ENCODE data around the gene TRIM2. TPM values are rescaled to one million over a fixed set of nuclear protein-coding genes. Genes with fewer than 3 reads are reported as not detected.

Gene TRIM2
- total RNA-seq, 1 experiment from 2014 or later = 41.4 TPM

DNA sequence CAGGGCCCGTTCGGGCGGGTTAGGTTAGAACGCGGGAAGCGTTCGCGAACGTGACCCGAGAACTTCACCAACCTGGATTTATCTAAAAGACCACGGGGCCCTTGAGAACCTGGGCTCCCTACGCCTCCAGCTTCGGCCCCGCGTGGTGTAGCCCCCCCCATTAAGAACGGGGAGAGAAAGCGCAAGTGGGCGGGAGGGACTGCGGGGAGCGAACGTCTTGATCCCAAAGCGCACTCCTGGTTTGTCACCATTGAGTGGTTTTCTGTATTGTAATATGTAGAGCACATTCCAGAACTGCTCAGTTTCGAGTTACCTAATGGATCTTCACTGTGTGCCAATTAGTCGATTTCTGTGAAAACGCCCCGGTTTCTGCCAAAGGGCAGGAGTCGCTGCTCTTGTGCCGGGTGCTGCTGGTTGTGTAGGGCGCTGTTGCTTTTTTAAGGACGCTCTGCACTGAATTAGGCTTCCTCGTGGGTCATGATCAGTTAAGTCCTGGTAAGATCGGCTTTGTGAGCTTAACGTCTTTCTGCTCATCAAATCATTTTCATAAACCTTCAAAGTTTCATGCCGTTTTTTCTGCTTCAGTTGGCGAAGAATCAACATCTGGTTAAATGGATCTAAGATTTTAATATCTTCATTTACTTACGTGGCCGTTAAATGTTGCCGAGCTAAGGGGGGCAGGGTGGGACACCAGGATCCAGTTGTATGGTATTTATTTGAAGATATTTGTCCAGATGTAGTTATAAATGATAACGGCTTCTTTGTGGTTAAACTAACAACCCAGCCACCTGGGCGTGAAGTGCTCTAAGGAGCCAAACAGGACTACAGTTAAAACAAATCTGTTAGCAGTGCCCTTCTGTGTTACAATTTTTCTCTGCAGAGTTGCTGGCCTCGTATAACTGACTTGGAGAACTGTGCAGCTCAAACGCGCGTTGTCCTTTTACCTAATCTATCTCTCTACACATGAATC, 141.1 kb downstream of the TRIM2 start:
- peak; percentile 21 for DNase-seq (ENCODE audit: low read depth, low spot score)
- ChIA-PET CTCF (interaction anchor here (0.8 to 2.2 kb wide), 4 partner anchors 202 to 303 kb away, joined by 3 to 7 read pairs (median 7); no protein-coding TSS in a partner anchor), RAD21 (ENCODE audit: low non-redundant PET in 1 of 2, low total read pairs in 2 of 2, uncharacterized antibody in 2 of 2, unreplicated experiment in 2 of 2) (no interaction called here), POLR2A (no interaction called here)
- H3K27me3 ChIP-seq (ENCODE audit: insufficient read depth, low read length) = no peaks in the 10 kb centered on the region
- H3K4me3 ChIP-seq (replicated peaks in 1 of 2; ENCODE audit: low read depth in 1 of 2, low read length in 2 of 2) = peak overlapping the region; percentile 67 to 78
- ATAC-seq = peak; percentile 37
- peaks cover 56% of the 10 kb centered on the region for H3K79me2 ChIP-seq (ENCODE audit: insufficient read depth, low read length)
- H3K4me1 ChIP-seq (ENCODE audit: control insufficient read depth in 1 of 2, insufficient read depth in 2 of 2, low read length in 2 of 2) = peaks cover 18 to 37% of the 10 kb centered on the region in 2 experiments
- no peak overlapping the region for H2AFZ ChIP-seq (ENCODE audit: low read depth, low read length, poor library complexity, severe bottlenecking)
- TF ChIP-seq POLR2A (IDR thresholded peaks at IDR 0.05; ENCODE audit: borderline replicate concordance, extremely low read depth, insufficient read depth, insufficient read length) (no peak), POLR2AphosphoS5 (IDR thresholded peaks at IDR 0.05; ENCODE audit: low read depth, low read length) (0 out of 2 replicates have a peak, but pooled peaks have one; percentile 22), SIN3A (IDR thresholded peaks at IDR 0.05; ENCODE audit: low read depth) (no peak), ZFX (IDR thresholded peaks at IDR 0.05) (peak; percentile 84; the same call in 1 of the 2 replicates)
- peak overlapping the region; percentile 84 for H3K9ac ChIP-seq (ENCODE audit: low read length)
- TSS peak; percentile 69 for BruUV-seq (replicated peaks)
- H4K20me1 ChIP-seq (ENCODE audit: insufficient read depth) = no peaks in the 10 kb centered on the region; the same call in 1 of the 2 replicates
- no peaks in the 10 kb centered on the region for H3K9me2 ChIP-seq (ENCODE audit: insufficient read depth)
- intact Hi-C loops (cut with micrococcal nuclease) = loop anchor here (2.0 to 10.0 kb wide), 3 partner anchors 87 to 410 kb away; no protein-coding TSS in a partner anchor
- no peaks in the 10 kb centered on the region for H3K9me3 ChIP-seq (ENCODE audit: control insufficient read depth in 1 of 2, insufficient read depth in 1 of 2, low read depth in 1 of 2, low read length in 2 of 2)
- H3K4me2 ChIP-seq (ENCODE audit: low read length) = peak overlapping the region; percentile 82
- peaks cover 0 to 7% of the 10 kb centered on the region in 2 experiments; a peak in 1 of 4 replicates for H3K36me3 ChIP-seq (ENCODE audit: control insufficient read depth in 1 of 2, insufficient read depth in 2 of 2, low read length in 2 of 2)
- H3K27ac ChIP-seq (ENCODE audit: low read depth, low read length) = peak overlapping the region; percentile 79

DNA sequence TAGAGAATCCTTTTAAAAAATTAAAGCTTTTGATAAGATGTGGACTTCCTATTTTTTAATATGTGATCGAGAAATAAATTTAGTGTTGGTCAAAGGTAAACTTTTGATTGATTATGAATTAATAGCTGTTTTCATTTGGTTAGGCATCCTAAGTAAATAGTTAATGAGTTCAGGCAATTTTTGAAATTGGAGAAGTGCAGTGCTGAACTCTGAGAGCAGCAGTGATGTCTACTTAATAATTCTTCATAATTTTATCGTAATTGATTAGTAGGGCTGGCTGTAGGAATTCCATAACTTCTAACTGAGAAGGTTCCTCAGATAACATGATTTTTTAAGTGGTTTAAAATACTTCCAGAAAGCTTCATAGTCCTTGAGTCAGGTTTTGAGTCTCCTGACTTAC, 141.8 kb downstream of the TRIM2 start:
- DNase-seq (ENCODE audit: low read depth, low spot score) (no peak), ATAC-seq (no peak)
- POLR2A ChIA-PET = no interaction called here
- RAD21 ChIA-PET (ENCODE audit: low non-redundant PET in 1 of 2, low total read pairs in 2 of 2, uncharacterized antibody in 2 of 2, unreplicated experiment in 2 of 2) = no interaction called here
- Histone ChIP-seq H3K36me3 (ENCODE audit: control insufficient read depth in 1 of 2, insufficient read depth in 2 of 2, low read length in 2 of 2) (peaks cover 0 to 15% of the 10 kb centered on the region in 2 experiments; a peak in 1 of 4 replicates), H2AFZ (ENCODE audit: low read depth, low read length, poor library complexity, severe bottlenecking) (no peak overlapping the region), H3K79me2 (ENCODE audit: insufficient read depth, low read length) (peaks cover 63% of the 10 kb centered on the region), H3K9me2 (ENCODE audit: insufficient read depth) (no peaks in the 10 kb centered on the region), H3K4me1 (ENCODE audit: control insufficient read depth in 1 of 2, insufficient read depth in 2 of 2, low read length in 2 of 2) (peaks cover 18 to 37% of the 10 kb centered on the region in 2 experiments), H3K9me3 (ENCODE audit: control insufficient read depth in 1 of 2, insufficient read depth in 1 of 2, low read depth in 1 of 2, low read length in 2 of 2) (no peaks in the 10 kb centered on the region), H3K27ac (ENCODE audit: low read depth, low read length) (no peak overlapping the region; the same call in 1 of the 2 replicates), H3K27me3 (ENCODE audit: insufficient read depth, low read length) (no peaks in the 10 kb centered on the region), H3K4me2 (ENCODE audit: low read length) (peak overlapping the region; percentile 82), H3K9ac (ENCODE audit: low read length) (peak overlapping the region; percentile 84), H4K20me1 (ENCODE audit: insufficient read depth) (no peaks in the 10 kb centered on the region; the same call in 1 of the 2 replicates), H3K4me3 (replicated peaks in 1 of 2; ENCODE audit: low read depth in 1 of 2, low read length in 2 of 2) (peak overlapping the region; percentile 67 to 78)
- CTCF ChIA-PET = interaction anchor here (0.8 to 2.2 kb wide), 4 partner anchors 203 to 302 kb away, joined by 3 to 7 read pairs (median 7); no protein-coding TSS in a partner anchor
- intact Hi-C loops (cut with micrococcal nuclease) = loop anchor here (5.0 to 10.0 kb wide), 2 partner anchors 86 to 409 kb away; no protein-coding TSS in a partner anchor
- no TSS peak for BruUV-seq (replicated peaks)
- no peak for TF ChIP-seq ZFX (IDR thresholded peaks at IDR 0.05)
- TF ChIP-seq, protein P1, sequence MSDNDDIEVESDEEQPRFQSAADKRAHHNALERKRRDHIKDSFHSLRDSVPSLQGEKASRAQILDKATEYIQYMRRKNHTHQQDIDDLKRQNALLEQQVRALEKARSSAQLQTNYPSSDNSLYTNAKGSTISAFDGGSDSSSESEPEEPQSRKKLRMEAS (IDR thresholded peaks at IDR 0.05) = no peak
- TF ChIP-seq EGR1 (IDR thresholded peaks at IDR 0.05; ENCODE audit: low read depth) = no peak
- TF ChIP-seq ZNF274 (IDR thresholded peaks at IDR 0.05; ENCODE audit: low read depth, low read length) = no peak
- TF ChIP-seq, protein P2, sequence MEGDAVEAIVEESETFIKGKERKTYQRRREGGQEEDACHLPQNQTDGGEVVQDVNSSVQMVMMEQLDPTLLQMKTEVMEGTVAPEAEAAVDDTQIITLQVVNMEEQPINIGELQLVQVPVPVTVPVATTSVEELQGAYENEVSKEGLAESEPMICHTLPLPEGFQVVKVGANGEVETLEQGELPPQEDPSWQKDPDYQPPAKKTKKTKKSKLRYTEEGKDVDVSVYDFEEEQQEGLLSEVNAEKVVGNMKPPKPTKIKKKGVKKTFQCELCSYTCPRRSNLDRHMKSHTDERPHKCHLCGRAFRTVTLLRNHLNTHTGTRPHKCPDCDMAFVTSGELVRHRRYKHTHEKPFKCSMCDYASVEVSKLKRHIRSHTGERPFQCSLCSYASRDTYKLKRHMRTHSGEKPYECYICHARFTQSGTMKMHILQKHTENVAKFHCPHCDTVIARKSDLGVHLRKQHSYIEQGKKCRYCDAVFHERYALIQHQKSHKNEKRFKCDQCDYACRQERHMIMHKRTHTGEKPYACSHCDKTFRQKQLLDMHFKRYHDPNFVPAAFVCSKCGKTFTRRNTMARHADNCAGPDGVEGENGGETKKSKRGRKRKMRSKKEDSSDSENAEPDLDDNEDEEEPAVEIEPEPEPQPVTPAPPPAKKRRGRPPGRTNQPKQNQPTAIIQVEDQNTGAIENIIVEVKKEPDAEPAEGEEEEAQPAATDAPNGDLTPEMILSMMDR (IDR thresholded peaks at IDR 0.05 in 2 of 3, conservative IDR thresholded peaks at IDR 0.05 in 1 of 3; ENCODE audit: borderline replicate concordance in 1 of 3, insufficient read depth in 1 of 3, low read depth in 2 of 3, low read length in 2 of 3) = no peak
- TF ChIP-seq RAD21 (IDR thresholded peaks at IDR 0.05; ENCODE audit: low read depth) = no peak
- no peak for TF ChIP-seq CBX3 (IDR thresholded peaks at IDR 0.05; ENCODE audit: low read depth)

Data from HCT116 (cell line).